IgD-negative memory B cell (primary cell): ENCODE results near the gene GPR142. TPM values are rescaled to one million over a fixed set of nuclear protein-coding genes. Genes with fewer than 3 reads are reported as not detected.
"Not testable (repeated sequence)": the region's sequence is repeated elsewhere in the genome, so short reads cannot be mapped to it uniquely, and the experiment has no call there.

ENCODE experiments used
- H3K27ac Mint-ChIP-seq, 3 donors: one replicate each; pipeline ENCODE4 v1.8.0; 2020 to 2022; ENCODE audit warnings: mild to moderate bottlenecking in 3 of 3, mixed read lengths in 3 of 3, moderate library complexity in 1 of 3
- H3K27me3 Mint-ChIP-seq: one replicate; pipeline ENCODE4 v1.8.0; 2021; ENCODE audit warnings: mixed read lengths
- H3K36me3 Mint-ChIP-seq: one replicate; pipeline ENCODE4 v1.8.0; 2020; ENCODE audit warnings: mild to moderate bottlenecking, mixed read lengths
- H3K4me1 Mint-ChIP-seq, 3 donors: one replicate each; pipeline ENCODE4 v1.8.0; 2020 to 2022; ENCODE audit warnings: mixed read lengths in 3 of 3, mild to moderate bottlenecking in 1 of 3
- H3K4me3 Mint-ChIP-seq, 4 donors: one replicate each; pipeline ENCODE4 v1.8.0; 2020 to 2022; ENCODE audit warnings: mild to moderate bottlenecking in 4 of 4, mixed read lengths in 4 of 4, moderate library complexity in 3 of 4
- H3K9me3 Mint-ChIP-seq, 3 donors: one replicate each; pipeline ENCODE4 v1.8.0; 2020 to 2021; ENCODE audit warnings: mixed read lengths in 3 of 3, mild to moderate bottlenecking in 1 of 3
- polyA plus RNA-seq: library from polyadenylated mRNA; unstranded; fragments of 300-500 nt; fragmentation: Illumina TruSeq; gene quantifications from one replicate; pipeline ENCODE4 v1.2.3, GENCODE V29; 2021

Gene GPR142
- polyA plus RNA-seq, 1 donor from 2014 or later, result not detected

DNA sequence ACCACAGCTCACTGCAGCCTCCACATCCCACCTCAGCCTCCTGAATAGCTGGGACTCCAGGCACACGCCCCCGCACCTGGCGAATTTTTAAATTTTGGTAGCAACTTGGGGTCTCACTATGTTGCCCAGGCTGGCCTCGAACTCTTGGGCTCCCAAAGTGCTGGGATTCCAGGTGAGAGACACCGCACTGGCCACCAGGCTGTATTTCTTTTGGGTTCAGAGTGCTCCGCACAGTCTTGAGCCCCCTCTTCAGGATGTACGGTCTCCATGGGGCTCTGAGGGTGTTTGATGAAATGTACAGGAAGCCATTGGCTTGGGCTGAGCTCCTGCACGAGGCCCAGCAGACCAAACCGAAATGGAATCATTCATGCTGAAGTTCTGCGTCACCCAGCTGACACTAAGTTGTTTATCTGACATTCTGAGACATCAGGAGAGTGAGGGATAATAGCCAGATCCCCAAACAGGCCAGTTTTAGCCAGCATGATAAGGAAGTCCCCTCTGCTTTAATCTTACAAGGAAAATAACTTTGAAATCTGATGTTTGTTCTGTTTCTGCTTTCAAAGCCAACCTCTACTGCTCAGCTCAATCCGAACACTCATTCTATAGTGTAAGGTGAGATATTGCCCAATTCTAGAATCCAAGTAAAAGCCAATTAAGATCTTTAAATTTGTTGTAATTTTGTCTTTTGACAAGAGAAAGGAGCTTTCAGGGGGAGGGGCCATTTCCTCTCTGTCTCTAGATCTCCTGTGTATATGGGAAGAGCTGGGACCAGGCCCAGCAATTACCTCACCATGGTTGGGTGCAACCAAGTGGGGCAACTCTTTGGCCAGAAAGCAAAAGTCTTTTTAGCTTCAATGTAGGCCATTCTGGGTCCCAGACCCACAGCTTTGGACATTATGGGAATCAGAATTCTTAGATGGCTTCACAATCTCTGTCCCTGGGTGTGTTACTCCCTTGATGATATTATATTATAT is 23.7 kb downstream of the GPR142 start:
- Mint-ChIP-seq H3K27ac (no peak overlapping the region), H3K9me3 (peaks cover 0 to 3% (median 0%) of the 10 kb centered on the region in 3 donors), H3K4me1 (peaks cover 0 to 2% (median 0%) of the 10 kb centered on the region in 3 donors), H3K36me3 (no peaks in the 10 kb centered on the region), H3K4me3 (no peak overlapping the region), H3K27me3 (peaks cover 9% of the 10 kb centered on the region)

DNA sequence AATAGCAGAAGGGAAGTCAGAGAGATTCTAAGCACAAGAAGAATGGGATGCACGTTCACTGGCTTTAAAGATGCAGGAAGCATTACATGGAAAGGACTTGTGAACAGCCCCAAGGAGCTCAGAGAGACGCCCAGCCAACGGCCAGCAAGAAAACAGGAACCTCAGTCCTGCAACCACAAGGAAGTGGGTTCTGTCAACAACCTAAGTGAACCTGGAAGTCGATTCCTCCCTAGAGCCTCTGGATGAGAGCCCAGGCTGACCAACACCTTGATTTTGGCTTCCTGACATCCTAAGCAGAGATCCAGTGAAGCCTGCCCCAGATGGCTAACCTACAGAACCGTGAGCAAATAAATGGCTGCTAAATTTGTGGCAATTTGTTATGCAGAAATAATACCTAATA is 24.5 kb downstream of the GPR142 start:
- H3K36me3 Mint-ChIP-seq, result no peaks in the 10 kb centered on the region
- peaks cover 7% of the 10 kb centered on the region for H3K27me3 Mint-ChIP-seq
- no peak overlapping the region for H3K4me3 Mint-ChIP-seq
- H3K27ac Mint-ChIP-seq, result no peak overlapping the region
- peaks cover 0 to 2% (median 0%) of the 10 kb centered on the region in 3 donors for H3K4me1 Mint-ChIP-seq
- peaks cover 0 to 3% (median 0%) of the 10 kb centered on the region in 3 donors for H3K9me3 Mint-ChIP-seq

DNA sequence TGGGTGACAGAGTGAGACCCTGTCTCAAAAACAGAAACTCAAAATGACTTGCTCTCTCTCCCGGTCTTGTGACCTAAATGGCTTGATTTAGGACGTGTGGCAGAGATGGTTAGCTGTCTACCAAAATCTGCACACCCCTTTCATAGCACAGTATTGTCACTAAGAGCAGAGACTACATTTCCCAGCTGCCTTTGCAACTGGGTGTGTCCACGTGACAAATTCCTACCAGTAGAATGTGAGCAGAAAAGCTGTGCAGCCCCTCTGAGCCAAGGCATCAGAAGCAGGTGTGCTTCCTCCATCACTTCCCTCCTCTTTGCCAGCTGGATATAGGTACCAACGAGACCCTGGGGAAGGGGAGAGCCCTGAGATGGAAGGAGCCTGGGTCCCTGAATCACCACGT is 25.5 kb downstream of the GPR142 start:
- H3K4me3 Mint-ChIP-seq, result no peak overlapping the region
- peaks cover 0 to 3% (median 0%) of the 10 kb centered on the region in 3 donors for H3K9me3 Mint-ChIP-seq
- H3K4me1 Mint-ChIP-seq, result peaks cover 0 to 2% (median 0%) of the 10 kb centered on the region in 3 donors
- no peak overlapping the region for H3K27ac Mint-ChIP-seq
- H3K27me3 Mint-ChIP-seq, result peaks cover 7% of the 10 kb centered on the region
- no peaks in the 10 kb centered on the region for H3K36me3 Mint-ChIP-seq

DNA sequence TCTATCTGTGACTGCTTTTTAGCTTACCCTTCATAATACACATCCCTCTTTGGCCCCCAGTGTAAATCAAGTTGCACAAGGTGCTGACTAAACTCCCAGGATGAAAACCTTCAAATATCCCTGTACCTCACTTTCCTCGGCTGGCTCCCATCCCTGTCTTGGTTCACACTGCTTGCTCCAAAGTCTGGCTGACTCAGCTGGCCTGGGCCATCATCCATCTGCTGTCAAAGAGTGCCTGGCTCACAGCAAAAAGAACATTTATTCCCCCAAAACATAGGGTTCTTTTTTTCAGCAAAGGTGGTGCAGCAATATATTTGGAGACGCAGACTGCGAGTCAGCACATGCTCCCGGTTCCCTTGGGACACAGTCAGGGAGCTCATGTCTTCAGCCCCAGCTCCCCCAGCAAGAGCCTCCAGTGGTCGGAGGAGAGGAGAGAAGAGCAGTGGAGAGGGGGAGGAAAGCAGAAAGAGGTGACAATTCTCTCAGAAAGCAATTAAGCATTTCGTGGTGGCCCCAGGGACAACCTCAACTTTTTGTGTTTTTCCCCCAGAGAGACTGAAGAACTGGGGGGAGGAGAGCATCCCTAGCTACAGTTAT is 26.1 kb downstream of the GPR142 start:
- no peak overlapping the region for H3K4me3 Mint-ChIP-seq
- H3K4me1 Mint-ChIP-seq, result peaks cover 0 to 2% (median 0%) of the 10 kb centered on the region in 3 donors
- H3K27me3 Mint-ChIP-seq, result peaks cover 7% of the 10 kb centered on the region
- H3K27ac Mint-ChIP-seq, result no peak overlapping the region
- H3K9me3 Mint-ChIP-seq, result peaks cover 0 to 3% (median 0%) of the 10 kb centered on the region in 3 donors
- no peaks in the 10 kb centered on the region for H3K36me3 Mint-ChIP-seq

DNA sequence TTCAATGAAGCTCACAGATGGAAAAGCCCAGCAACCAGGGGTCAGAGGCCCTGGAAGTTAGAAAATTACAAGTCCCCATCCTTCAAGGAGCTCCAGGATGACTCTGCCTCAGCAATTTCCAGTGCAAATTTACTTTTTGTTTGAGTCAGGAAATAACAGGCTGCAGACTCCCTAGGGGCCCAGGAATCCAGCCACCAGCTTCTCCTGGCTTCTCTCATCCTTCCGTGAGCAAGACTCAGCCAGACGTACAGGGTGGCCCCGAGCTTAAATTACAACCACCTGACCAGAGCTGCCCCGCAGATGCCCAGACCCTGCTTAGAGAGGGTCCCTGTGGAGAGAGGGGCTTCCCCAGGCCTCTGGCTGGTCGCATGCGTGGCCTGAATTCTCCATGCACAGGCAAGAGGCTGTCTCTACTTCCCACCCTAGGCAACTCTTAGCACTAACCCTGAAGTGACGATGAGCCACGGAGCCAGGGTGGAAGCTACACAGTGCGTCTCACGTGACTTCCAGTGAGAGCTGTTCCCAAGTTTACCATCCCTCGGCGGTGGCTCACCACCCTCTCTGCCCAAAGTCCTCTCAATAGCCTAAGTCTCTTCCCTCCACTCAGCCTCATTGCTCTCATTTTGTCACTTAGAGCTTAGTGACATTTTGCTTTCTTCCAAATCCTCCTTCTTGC is 27.1 kb downstream of the GPR142 start:
- Mint-ChIP-seq H3K27me3 (peaks cover 7% of the 10 kb centered on the region), H3K4me1 (peaks cover 0 to 2% (median 0%) of the 10 kb centered on the region in 3 donors), H3K27ac (no peak overlapping the region), H3K4me3 (no peak overlapping the region), H3K9me3 (peaks cover 0 to 3% (median under 1%) of the 10 kb centered on the region in 3 donors), H3K36me3 (no peaks in the 10 kb centered on the region)

DNA sequence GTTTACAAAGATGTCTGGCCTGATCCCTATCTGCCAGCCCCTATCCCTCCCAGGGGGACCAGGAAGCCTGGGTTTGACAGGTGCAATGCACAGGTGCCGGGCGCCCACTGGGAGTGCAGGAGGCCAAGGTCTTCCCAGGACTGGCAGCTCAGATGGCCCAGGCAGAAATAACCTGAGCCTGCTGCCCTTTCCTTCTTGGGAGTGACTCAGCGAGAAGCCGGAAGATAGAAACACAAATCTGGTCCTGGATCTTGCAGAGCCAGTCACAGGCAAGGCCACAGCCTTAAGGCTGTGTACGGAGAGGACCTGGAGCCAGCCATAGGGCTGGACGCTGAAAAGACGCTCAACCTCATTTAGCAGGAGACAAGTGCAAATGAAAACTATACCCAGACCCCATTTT is 27.7 kb downstream of the GPR142 start:
- H3K27me3 Mint-ChIP-seq, result peaks cover 7% of the 10 kb centered on the region
- H3K27ac Mint-ChIP-seq, result no peak overlapping the region
- H3K4me1 Mint-ChIP-seq, result peaks cover 0 to 2% (median 0%) of the 10 kb centered on the region in 3 donors
- peaks cover 0 to 7% (median 3%) of the 10 kb centered on the region in 3 donors for H3K9me3 Mint-ChIP-seq
- H3K4me3 Mint-ChIP-seq, result no peak overlapping the region
- no peaks in the 10 kb centered on the region for H3K36me3 Mint-ChIP-seq

DNA sequence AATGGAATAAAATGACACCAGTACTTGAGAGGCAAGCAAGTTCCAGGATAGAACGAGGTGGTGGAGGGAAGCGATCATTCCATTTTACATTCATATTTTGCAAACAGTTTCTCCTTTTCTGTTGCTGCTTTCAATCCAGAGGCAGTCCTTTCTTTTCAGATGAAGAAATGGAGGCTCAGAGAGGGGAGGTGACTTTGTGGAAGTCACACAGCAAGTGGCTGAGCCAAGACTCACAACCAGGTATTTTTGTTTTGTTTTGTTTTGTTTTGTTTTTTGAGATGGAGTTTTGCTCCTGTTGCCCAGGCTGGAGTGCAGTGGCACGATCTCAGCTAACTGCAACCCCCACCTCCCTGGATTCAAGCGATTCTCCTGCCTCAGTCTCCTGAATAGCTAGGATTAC is 29.3 kb downstream of the GPR142 start:
- H3K9me3 Mint-ChIP-seq, result peaks cover 2 to 8% (median 3%) of the 10 kb centered on the region in 3 donors
- H3K4me1 Mint-ChIP-seq, result peaks cover 0 to 3% (median 0%) of the 10 kb centered on the region in 3 donors
- no peaks in the 10 kb centered on the region for H3K36me3 Mint-ChIP-seq
- H3K27ac Mint-ChIP-seq, result no peak overlapping the region
- no peak overlapping the region for H3K4me3 Mint-ChIP-seq
- H3K27me3 Mint-ChIP-seq, result peaks cover 11% of the 10 kb centered on the region

DNA sequence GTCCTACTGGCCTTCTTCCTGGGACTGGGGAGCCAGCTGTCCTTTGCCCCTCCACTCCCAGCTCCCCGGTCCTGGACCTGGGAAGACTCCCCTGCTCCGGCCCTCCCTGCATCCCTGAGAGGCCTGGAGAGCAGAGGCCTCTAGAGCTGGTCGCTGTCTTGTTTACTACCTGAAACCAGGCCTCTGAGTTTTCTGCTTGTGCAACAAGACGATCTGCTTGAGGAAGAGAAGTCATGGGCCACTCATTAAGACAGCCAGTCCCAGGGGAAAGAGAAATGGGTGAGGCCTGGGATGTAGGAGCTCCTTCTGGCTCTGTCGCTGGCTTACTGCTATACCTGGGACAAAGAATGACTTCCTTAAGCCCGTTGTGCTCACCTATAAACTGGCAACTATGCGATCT is 34.7 kb downstream of the GPR142 start:
- Mint-ChIP-seq H3K27me3 (peaks cover 6% of the 10 kb centered on the region), H3K36me3 (no peaks in the 10 kb centered on the region), H3K27ac (peak overlapping the region in 1 of 3 donors; percentile 49), H3K9me3 (peaks cover 2 to 4% (median 3%) of the 10 kb centered on the region in 3 donors), H3K4me3 (no peak overlapping the region), H3K4me1 (peaks cover 0 to 2% (median 0%) of the 10 kb centered on the region in 3 donors)

GRCh38 chr17:74403512-74404137 is 36.3 kb downstream of the GPR142 start:
- peaks cover 6% of the 10 kb centered on the region for H3K27me3 Mint-ChIP-seq
- no peak overlapping the region for H3K4me3 Mint-ChIP-seq
- no peak overlapping the region for H3K27ac Mint-ChIP-seq
- H3K36me3 Mint-ChIP-seq, result no peaks in the 10 kb centered on the region
- H3K9me3 Mint-ChIP-seq, result peaks cover 2 to 4% (median 3%) of the 10 kb centered on the region in 3 donors
- H3K4me1 Mint-ChIP-seq, result peaks cover 0 to 2% (median 0%) of the 10 kb centered on the region in 3 donors

- Mint-ChIP-seq H3K27ac (no peak overlapping the region), H3K9me3 (peaks cover 2 to 4% (median 3%) of the 10 kb centered on the region in 3 donors), H3K4me3 (no peak overlapping the region), H3K4me1 (peaks cover 0 to 2% (median 0%) of the 10 kb centered on the region in 3 donors), H3K27me3 (peaks cover 6% of the 10 kb centered on the region), H3K36me3 (no peaks in the 10 kb centered on the region)
Measured at GRCh38 chr17:74404218-74404617, 36.9 kb downstream of the GPR142 start.

GRCh38 chr17:74404789-74405188 is 37.5 kb downstream of the GPR142 start:
- Mint-ChIP-seq H3K4me1 (peaks cover 0 to 2% (median 0%) of the 10 kb centered on the region in 3 donors), H3K27me3 (peaks cover 6% of the 10 kb centered on the region), H3K4me3 (no peak overlapping the region), H3K9me3 (peaks cover 0 to 3% (median 2%) of the 10 kb centered on the region in 3 donors), H3K27ac (no peak overlapping the region), H3K36me3 (no peaks in the 10 kb centered on the region)

DNA sequence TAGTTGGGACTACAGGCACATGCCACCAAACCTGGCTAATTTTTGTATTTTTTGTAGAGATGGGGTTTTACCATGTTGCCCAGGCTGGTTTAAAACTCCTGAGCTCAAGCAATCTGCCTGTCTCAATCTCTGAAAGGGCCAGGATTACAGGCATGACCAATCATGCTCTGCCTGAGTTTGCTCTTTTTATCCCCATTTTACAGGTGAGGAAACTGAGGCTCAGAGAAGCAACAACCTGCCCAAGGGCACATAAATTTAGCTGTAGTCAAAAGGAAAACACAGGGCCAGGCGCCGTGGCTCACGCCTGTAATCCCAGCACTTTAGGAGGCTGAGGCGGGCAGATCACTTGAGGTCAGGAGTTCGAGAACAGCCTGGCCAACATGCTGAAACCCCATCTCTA is 38.0 kb downstream of the GPR142 start:
- not testable (repeated sequence) for H3K36me3 Mint-ChIP-seq, H3K4me3 Mint-ChIP-seq, H3K4me1 Mint-ChIP-seq, H3K9me3 Mint-ChIP-seq, H3K27me3 Mint-ChIP-seq, H3K27ac Mint-ChIP-seq

- peaks cover 0 to 2% (median 2%) of the 10 kb centered on the region in 3 donors for H3K9me3 Mint-ChIP-seq
- no peak overlapping the region for H3K4me3 Mint-ChIP-seq
- peaks cover 0 to 1% (median 0%) of the 10 kb centered on the region in 3 donors for H3K4me1 Mint-ChIP-seq
- H3K36me3 Mint-ChIP-seq, result no peaks in the 10 kb centered on the region
- H3K27ac Mint-ChIP-seq, result no peak overlapping the region
- H3K27me3 Mint-ChIP-seq, result peaks cover 8% of the 10 kb centered on the region
Measured at GRCh38 chr17:74407384-74407783, 40.1 kb downstream of the GPR142 start.

DNA sequence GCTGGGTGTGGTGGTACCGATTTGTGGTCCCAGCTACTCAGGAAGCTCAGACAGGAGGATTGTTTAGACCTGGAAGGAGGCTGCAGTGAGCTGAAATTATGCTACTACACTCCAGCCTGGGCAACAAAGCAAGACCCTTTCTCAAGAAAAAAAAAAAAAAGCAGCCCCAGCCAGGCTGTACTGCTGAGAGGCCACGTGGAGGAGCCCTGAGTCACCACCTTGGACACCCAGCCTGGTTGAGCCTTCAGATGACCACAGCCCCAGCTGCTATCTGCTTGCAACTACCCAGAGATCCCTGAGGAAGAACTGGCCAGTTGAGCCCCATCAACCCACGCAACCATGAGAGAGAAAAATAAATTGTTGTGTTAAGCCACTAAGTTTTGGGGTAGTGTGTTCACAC is 41.0 kb downstream of the GPR142 start:
- Mint-ChIP-seq H3K36me3 (no peaks in the 10 kb centered on the region), H3K4me3 (no peak overlapping the region), H3K9me3 (peaks cover 0 to 2% (median 2%) of the 10 kb centered on the region in 3 donors), H3K4me1 (peaks cover 0 to 1% (median 0%) of the 10 kb centered on the region in 3 donors), H3K27ac (no peak overlapping the region), H3K27me3 (peaks cover 9% of the 10 kb centered on the region)
